Measurements from ENCODE around the gene PUM1.
"Not testable (repeated sequence)": the region's sequence is repeated elsewhere in the genome, so short reads cannot be mapped to it uniquely, and the experiment has no call there.

PUM1 gene, protein sequence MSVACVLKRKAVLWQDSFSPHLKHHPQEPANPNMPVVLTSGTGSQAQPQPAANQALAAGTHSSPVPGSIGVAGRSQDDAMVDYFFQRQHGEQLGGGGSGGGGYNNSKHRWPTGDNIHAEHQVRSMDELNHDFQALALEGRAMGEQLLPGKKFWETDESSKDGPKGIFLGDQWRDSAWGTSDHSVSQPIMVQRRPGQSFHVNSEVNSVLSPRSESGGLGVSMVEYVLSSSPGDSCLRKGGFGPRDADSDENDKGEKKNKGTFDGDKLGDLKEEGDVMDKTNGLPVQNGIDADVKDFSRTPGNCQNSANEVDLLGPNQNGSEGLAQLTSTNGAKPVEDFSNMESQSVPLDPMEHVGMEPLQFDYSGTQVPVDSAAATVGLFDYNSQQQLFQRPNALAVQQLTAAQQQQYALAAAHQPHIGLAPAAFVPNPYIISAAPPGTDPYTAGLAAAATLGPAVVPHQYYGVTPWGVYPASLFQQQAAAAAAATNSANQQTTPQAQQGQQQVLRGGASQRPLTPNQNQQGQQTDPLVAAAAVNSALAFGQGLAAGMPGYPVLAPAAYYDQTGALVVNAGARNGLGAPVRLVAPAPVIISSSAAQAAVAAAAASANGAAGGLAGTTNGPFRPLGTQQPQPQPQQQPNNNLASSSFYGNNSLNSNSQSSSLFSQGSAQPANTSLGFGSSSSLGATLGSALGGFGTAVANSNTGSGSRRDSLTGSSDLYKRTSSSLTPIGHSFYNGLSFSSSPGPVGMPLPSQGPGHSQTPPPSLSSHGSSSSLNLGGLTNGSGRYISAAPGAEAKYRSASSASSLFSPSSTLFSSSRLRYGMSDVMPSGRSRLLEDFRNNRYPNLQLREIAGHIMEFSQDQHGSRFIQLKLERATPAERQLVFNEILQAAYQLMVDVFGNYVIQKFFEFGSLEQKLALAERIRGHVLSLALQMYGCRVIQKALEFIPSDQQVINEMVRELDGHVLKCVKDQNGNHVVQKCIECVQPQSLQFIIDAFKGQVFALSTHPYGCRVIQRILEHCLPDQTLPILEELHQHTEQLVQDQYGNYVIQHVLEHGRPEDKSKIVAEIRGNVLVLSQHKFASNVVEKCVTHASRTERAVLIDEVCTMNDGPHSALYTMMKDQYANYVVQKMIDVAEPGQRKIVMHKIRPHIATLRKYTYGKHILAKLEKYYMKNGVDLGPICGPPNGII

DNA sequence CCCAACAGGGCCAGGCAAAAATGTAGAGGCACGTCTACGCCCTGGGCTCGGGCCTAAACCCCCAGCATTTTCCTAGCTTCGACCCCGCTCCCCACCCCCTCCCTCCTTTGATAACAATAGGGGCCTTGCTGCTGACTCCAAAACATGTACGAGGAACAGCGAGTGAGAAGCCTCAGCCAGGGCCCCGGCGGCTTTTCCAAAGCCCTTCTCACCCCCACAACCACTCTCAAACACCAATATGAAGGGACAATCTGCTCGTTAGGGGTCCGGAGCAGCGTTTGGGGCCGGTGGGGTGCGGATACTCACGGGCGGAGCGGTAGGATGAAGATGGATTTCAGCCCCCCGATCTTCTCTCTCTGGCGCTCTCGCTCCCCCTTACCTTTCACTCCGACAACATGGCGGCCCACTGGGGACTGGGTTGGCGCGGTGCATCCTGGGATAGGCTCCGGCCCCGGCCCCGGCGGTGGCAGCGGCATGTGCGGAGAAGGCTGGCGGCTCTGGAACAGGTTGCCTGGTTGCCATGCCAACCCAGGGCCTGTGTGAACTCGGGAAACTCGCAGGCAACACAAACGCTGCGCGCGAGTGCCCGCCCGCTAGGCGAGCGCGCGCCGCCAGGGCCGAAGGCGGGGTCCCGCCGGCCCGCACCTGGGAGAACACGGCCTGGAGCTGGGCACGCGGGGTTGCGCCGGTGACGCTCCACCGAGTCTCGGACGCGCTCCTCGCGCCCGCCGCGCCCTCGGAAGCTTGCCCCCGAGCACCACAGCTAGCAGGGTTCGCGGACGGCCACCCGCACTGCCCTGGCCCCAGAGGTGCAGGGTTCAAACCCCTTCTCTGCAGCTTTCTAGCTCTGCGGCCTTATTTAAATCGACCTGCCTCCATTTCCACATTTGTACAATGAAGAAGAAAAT lies at the start of gene PUM1:
TSS of gene PUM1 (minus strand) at position 408 of the 908 bp plus-strand sequence. CDS start 6,151 bp downstream, outside the sequence.
- DNase-seq = peak; percentile 86

DNA sequence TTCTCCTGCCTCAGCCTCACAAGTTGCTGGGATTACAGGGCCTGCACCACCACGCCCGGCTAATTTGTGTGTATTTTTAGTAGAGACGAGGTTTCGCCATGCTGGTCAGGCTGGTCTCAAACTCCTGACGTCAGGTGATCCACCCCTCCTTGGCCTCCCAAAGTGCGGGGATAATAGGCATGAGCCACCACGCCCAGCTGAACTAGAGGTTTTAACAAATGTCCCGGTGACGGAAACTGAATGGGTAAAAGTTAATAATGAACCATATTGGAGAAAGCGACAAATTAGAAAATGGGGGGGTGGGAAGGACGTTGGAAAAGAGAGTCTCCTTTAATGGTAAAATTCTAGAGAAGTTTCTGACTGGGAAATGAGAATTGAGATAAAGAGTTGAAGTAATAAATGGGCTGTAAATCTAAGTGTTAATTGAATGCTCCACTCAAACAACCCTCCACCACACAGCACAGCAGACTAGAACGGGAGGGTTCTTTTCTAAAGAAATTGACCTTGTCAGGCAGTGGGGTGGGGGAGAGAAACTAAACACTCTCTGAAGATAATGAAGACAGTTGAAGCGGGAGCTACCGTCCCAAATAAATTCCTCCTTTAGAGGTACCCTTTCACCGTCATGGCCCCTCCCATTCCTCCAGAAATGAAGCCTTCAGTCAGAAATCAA lies 46.9 kb upstream of the PUM1 start:
- no peak for DNase-seq

DNA sequence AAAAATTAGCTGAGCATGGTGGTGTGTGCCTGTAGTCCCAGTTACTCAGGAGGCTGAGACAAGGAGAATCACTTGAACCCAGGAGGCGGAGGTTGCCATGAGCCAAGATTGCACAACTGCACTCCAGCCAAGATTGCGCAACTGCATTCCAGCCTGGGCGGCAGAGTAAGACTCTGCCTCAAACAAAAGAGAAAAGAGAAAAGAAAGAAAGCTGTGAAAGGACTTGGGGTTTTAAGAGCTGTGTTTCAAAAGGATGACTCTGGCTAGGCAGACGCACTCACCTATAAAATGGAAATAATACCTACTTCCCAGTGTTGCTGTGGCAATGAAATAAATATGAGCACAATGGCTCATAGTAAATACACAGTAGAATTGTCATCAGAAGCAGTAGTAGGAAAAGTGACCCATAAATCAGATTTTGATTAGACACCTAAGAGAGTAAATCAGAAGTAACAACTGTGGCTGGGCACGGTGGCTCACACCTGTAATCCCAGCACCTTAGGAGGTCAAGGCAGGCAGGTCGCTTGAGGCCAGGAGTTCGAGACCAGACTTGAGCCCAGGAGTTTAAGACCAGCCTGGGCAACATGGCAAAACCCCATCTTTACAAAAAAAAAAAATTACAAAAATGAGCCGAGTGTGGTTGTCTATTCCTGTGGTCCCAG lies 45.9 kb upstream of the PUM1 start:
- DNase-seq = no peak

DNA sequence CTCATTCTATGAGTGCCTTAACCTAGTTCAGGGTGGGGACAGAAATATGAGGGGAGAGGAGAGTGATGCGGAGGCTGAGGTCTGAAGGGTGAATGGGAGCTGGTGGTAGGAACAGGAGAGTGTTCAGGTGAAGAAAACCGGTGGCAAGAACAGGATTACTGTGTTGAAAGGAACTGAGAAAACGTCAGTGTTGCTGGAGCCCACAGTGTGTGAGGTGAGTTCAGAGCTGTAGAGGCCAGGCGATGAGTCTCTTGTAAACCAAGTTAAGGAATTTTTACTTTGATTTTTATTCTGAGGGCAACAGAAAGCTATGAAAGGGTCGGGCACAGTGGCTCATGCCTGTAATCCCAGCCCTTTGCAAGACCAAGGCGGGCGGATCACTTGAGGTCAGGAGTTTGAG lies 45.3 kb upstream of the PUM1 start:
- no peak for DNase-seq

DNA sequence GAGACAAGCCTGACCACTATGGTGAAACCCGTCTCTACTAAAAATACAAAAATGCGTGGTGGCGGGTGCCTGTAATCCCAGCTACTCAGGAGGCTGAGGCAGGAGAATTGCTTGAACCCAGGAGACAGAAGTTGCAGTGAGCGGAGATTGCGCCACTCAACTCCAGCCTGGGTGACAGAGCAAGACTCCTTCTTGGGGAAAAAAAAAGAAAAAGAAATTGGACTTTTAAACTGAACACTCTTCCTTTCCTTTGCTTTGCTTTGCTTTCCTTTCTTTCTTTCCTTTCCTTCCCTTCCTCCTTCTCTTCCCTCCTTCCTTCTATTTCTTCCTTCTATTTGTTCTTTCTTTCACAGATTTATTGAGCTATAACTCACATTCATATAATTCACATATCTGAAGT lies 43.3 kb upstream of the PUM1 start:
- DNase-seq = no peak

DNA sequence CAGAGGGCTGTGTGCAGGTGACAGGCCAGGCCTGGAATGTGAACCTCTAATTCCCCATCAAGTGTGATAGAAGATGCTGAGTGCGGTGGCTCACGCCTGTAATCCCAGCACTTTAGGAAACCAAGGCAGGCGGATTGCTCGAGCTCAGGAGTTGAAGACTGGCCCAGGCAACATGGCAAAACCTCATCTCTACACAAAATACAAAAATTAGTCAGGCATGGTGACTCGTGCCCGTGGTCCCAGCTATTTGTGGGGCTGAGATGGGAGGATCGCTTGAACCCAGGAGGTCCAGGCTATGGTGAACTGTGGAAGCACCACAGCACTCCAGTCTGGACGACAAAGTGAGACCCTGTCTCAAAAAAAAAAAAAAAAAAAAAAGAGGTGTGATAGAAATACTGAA lies 40.1 kb upstream of the PUM1 start:
- no peak for DNase-seq

DNA sequence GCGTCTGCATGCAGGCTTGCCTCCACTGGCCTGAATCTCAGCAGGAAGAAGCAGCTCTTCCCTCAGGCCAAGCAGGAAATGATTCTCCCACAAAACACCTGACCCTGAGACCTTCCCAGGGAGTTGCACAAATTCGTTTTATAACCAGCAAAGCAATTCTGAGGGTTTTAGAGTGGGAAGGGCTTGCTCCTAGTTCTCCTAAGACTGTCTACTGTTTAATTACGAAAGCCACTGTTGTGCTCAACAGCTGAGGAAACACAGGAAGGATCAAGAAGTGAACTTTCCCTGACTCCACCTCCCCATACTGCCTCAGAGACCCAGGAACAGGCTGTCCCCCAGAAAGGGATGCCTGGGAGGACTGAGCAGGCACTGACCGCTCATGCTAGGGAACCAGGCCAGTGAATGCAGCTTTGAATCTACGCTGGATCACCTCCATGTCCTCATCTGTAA lies 37.0 kb upstream of the PUM1 start:
- DNase-seq = no peak

DNA sequence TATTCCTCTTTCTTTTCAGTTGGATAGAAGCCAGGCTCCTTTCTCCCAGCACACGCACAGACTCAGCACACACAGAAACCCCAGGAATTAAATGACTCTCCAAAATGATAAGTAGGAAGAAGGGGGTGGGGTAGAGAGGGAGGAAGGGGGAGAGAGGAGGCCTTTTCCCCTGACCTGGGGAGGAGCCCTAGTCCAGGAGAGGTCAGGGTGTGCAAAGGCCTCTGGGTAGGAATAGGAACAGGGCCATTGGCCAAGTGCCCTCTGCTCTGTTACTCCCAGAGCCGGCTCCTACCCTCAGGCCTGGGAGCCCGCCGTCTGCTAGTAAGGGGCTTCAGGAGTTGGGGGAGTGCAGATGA lies 35.6 kb upstream of the PUM1 start:
- DNase-seq = no peak

DNA sequence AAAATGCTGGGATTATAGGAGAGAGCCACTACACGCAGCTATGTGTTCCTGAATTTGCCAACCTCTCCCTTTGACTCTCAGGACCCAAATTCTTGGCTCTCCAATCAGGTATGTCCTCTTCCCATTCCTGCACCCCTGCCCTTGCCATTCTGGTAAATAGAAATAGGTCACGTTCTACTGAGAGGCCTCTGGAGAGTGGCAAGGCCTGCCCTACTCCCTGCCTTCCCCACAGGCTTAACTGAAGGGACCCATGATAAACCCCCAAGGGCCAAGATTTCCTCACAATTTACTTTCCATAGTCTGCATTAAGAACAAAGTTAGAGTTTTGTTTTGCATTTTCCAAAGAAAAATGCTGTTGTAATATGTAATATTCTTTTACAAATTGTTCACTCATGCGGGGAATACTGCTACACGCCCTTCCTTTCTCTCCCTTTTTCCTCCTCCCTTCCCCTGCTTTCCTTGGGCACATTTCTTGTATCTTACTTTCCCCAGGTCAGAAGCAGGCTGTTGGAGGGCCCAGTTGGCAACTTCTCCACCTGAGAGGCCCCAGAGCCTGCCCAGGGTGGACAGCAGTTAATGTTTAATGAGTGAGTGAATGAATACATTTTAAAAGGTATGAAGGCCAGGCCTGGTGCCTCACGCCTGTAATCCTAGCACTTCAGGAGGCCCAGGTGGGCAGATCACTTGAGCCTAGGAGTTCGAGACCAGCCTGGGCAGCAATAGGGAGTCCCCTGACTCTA lies 33.9 kb upstream of the PUM1 start:
- DNase-seq = no peak

DNA sequence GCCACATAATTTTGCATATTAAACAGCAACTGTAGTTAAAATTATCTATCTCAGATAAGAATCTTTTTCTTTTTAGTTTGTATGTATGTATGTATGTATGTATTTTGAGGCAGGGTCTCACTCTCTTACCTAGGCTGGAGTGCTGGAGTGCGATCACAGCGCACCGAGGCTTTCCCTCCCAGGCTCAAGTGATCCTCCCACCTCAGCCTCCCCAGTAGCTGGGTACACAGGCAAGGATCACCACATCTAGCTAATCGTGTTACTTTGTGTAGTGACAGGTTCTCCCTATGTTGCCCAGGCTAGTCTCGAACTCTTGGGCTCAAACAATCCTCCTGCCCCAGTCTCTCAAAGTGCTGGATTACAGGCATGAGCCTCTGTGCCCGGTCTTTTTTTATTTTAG lies 30.5 kb upstream of the PUM1 start:
- no peak for DNase-seq

DNA sequence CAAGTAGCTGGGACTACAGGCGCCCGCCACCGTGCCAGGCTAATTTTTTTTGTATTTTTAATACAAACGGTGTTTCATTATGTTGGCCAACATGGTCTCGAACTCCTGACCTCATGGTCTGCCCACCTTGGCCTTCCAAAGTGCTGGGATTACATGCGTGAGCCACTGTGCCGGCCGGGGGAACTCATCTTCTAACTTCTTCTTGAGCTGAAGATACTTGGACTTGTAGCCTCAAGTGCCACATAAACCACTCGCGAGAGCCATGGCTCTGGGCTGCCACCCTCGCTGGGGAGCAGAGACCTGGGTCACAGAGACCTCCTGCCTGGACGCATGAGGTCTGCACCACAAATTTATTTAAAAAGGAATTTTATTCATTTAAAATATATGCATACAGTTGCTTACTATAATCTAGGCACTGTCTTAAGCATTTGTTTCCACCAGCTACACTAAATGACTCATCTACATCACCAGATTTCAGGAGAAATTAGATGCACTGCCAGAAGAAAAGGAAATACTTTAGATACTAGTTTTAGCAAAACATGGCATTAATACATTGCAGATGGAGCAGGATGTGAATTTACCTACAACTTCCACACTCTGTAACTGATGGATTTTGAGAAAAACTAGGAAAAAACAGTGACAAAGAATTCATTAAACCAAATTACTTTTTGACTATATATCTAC lies 29.9 kb upstream of the PUM1 start:
- no peak for DNase-seq

DNA sequence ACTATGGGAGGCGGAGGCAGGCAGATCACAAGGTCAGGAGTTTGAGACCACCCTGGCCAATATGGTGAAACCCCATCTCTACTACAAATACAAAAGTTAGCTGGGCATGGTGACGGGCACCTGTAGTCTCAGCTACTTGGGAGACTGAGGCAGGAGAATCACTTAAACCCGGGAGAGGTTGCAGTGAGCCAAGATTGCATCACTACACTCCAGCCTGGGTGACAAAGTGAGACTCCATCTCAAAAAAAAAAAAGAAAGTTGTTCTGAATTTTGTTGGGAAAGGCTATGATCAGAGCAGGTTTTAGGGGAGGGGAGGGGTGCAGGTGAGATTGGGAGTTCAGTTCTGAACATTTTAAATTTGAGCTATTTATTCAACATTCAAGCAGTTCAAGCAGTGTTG lies 22.6 kb upstream of the PUM1 start:
- DNase-seq = not testable (repeated sequence)

DNA sequence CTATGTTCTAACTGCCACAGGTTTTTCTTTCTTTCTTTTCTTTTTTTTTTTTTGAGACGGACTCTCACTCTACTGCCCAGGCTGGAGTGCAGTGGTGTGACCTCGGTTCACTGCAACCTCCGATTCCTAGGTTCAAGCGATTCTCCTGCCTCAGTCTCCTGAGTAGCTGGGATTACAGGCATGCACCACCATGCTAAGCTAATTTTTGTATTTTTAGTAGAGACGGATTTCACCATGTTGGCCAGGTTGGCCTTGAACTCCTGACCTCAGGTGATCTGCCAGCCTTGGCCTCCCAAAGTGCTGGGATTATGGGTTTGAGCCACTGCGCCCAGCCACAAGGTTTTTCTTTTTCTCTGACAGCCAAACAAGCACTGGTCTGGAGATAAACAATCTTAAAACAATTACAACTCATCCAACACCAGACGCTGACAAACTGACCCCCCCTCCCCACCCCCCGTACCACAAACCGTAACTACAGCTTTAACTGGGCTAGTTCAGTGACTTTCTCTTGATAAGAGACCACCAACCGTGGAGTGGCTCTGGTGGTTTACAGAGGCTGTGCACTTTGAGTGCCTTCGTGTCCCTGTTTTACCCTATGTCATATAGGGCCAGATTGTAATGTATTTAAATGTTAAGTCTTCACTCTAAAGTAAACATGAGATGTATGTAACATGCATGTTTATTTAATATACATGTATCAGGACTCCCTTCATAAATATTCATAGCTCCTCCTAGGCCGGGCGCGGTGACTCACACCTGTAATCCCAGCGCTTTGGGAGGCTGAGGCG lies 19.5 kb upstream of the PUM1 start:
- no peak for DNase-seq

DNA sequence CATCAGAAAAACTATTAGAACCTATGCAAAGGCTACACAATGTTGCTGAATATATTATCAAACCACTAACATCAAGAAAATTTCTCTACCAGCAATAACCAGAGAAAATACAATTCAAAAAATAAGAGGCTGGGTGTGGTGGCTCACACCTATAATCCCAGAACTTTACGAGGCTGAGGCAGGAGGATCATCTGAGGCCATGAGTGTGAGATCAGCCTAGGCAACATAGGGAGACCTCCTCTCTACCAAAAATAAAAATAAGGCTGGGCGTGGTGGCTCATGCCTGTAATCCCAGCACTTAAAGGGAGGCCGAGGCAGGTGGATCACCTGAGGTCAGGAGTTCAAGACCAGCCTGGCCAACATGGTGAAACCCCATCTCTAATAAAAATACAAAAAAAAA lies 16.9 kb upstream of the PUM1 start:
- DNase-seq = no peak

DNA sequence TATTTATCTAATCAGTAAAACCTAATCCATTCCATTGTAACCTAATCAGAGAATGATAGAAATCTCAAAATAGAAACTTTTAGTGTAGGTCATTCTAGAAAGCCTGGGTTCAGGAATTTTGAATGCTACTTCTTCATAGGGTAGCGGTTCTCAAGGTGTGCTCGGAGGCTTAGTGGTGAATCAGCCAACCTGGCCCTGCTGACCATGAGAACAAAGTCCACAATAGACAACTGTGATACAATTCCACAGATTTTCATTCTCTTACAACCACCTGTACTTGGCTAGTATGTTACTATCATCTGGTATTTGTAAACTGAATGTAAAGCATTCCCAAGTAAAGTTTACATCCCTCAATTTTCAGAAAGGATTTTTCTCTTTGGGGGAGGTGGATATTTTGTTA lies 7.5 kb upstream of the PUM1 start:
- DNase-seq = no peak

DNA sequence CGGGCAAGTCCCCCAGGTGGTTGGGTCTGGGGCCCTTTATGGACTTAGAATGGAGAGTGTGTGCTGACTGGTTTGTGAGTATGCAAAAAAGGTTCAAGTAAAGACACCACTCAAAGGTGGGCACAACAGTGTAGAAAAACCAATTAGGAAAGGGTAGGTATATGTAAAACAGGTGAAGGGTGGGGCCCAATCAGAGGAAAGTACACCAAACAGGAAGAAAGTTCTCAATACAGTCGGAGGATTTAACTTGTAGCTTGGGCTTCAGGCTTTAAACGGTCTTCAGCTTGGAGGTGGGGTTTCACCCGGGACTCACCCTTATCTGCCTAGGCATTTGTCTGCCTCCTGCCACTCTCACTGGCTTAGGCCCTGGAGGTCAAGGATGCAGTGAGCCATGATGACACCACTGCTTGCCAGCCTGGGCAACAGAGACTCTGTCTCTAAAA lies 6.8 kb upstream of the PUM1 start:
- DNase-seq = no peak

DNA sequence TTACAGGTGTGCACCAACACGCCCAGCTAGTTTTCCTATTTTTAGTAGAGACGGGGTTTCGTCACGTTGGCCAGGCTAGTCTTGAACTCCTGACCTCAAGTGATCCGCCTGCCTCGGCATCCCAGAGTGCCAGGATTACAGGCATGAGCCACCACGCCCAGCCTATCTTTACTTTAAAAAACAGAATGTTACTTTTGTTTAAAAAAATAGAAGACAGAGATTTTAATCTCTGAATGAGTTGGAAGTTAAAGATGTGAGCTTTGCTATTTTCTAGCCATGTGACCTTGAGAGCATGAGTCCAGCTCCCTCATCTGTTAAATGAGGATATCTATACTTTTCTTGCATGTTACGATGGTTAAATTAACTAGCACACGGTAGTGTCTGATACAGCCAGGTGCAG lies 3.9 kb upstream of the PUM1 start:
- no peak for DNase-seq

DNA sequence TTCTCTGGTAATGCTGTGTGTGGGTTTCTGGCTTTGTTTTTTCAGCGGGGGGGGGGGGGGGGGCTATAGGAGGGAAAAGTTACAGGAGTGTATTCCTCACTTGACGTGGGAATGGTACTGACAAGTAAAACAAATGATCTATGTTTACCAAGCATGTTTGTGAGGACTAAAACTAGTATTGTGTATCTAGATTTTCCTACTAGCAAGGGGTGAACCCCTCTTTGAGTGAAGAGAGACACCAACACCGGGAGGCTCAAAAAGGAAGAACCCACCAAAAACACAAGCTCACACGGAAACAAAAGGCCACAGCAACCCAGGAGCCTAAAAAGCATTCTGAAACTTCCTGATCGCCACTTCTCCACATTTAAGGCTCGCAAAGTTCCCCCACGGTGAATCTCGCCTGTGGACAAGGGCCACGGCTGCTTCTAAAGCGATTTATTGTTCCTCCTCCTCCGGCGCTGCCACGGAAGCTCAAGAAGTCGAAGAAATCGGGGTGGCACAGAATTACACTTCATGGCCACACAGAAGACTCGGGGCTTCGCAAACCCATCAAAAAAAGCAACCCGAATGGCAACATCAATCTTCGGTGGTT lies 703 bp downstream of the PUM1 start:
- DNase-seq = no peak

Data from NCI-H1417 treated with DMSO at 0.1 percent for 48 hours (cell line).